ENCODE results near the gene MPND.

DNA sequence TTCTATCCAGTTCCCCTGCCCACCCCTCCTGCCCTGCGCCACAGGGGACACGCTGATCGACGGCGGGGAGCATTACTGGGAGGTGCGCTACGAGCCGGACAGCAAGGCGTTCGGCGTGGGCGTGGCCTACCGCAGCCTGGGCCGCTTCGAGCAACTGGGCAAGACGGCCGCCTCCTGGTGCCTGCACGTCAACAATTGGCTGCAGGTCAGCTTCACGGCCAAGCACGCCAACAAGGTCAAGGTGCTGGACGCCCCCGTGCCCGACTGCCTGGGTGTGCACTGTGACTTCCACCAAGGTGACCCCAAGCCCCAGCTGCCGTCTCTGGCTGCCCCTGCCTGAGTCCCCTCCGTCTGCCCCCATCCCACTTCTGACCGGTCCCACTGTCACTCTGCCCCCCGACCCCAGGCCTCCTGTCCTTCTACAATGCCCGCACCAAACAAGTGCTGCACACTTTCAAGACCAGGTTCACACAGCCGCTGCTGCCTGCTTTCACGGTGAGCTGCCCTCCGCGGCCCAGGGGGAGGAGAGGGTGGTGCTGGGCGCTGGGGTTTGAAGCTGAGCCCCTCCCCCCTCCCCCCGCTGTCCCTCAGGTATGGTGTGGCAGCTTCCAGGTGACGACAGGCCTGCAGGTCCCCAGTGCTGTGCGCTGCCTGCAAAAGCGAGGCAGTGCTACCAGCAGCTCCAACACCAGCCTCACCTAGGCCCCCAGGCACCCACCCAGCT, 20.3 kb upstream of the MPND start:
- TF ChIP-seq POLR2A (IDR thresholded peaks at IDR 0.05), result no peak
- TF ChIP-seq, protein P1, sequence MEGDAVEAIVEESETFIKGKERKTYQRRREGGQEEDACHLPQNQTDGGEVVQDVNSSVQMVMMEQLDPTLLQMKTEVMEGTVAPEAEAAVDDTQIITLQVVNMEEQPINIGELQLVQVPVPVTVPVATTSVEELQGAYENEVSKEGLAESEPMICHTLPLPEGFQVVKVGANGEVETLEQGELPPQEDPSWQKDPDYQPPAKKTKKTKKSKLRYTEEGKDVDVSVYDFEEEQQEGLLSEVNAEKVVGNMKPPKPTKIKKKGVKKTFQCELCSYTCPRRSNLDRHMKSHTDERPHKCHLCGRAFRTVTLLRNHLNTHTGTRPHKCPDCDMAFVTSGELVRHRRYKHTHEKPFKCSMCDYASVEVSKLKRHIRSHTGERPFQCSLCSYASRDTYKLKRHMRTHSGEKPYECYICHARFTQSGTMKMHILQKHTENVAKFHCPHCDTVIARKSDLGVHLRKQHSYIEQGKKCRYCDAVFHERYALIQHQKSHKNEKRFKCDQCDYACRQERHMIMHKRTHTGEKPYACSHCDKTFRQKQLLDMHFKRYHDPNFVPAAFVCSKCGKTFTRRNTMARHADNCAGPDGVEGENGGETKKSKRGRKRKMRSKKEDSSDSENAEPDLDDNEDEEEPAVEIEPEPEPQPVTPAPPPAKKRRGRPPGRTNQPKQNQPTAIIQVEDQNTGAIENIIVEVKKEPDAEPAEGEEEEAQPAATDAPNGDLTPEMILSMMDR (IDR thresholded peaks at IDR 0.05), result no peak
